ENCODE measurements around the gene MKX. TPM values are rescaled to one million over a fixed set of nuclear protein-coding genes. Genes with fewer than 3 reads are reported as not detected.

Gene MKX
- total RNA-seq, 1 donor from 2014 or later = 5.2 TPM

- peak overlapping the region; percentile 51 to 73 (median 63) for H3K4me3 ChIP-seq (ENCODE audit: low read length in 3 of 3)
- no peak overlapping the region for H3K27ac ChIP-seq (ENCODE audit: low read depth, low read length)
- peaks cover 30 to 46% (median 35%) of the 10 kb centered on the region in 3 donors for H3K4me1 ChIP-seq (ENCODE audit: control insufficient read depth in 3 of 3, insufficient read depth in 3 of 3, low read length in 3 of 3)
- no peaks in the 10 kb centered on the region for H3K9me3 ChIP-seq (ENCODE audit: control insufficient read depth in 3 of 3, low read length in 3 of 3)
- no peaks in the 10 kb centered on the region for H3K36me3 ChIP-seq (ENCODE audit: control insufficient read depth in 3 of 3, insufficient read depth in 3 of 3, low read length in 3 of 3)
- peak overlapping the region in 2 of 3 donors; percentile 47 to 56 for H3K9ac ChIP-seq (ENCODE audit: low read depth in 1 of 3, low read length in 3 of 3)
- H3K27me3 ChIP-seq (ENCODE audit: control insufficient read depth in 3 of 3, insufficient read depth in 3 of 3, low read length in 3 of 3) = peaks cover 61 to 69% (median 69%) of the 10 kb centered on the region in 3 donors
Measured at GRCh38 chr10:27742195-27743011, 3.2 kb downstream of the MKX start.

- H3K4me3 ChIP-seq (ENCODE audit: low read length in 3 of 3) = peak overlapping the region in 2 of 3 donors; percentile 51 to 63
- peaks cover 53 to 60% (median 59%) of the 10 kb centered on the region in 3 donors for H3K27me3 ChIP-seq (ENCODE audit: control insufficient read depth in 3 of 3, insufficient read depth in 3 of 3, low read length in 3 of 3)
- H3K9ac ChIP-seq (ENCODE audit: low read depth in 1 of 3, low read length in 3 of 3) = no peak overlapping the region
- no peaks in the 10 kb centered on the region for H3K9me3 ChIP-seq (ENCODE audit: control insufficient read depth in 3 of 3, low read length in 3 of 3)
- H3K4me1 ChIP-seq (ENCODE audit: control insufficient read depth in 3 of 3, insufficient read depth in 3 of 3, low read length in 3 of 3) = peaks cover 29 to 45% (median 34%) of the 10 kb centered on the region in 3 donors
- H3K27ac ChIP-seq (ENCODE audit: low read depth, low read length) = no peak overlapping the region
- H3K36me3 ChIP-seq (ENCODE audit: control insufficient read depth in 3 of 3, insufficient read depth in 3 of 3, low read length in 3 of 3) = no peaks in the 10 kb centered on the region
Measured at GRCh38 chr10:27741173-27742091, 4.2 kb downstream of the MKX start.

- Histone ChIP-seq H3K4me1 (ENCODE audit: control insufficient read depth in 3 of 3, insufficient read depth in 3 of 3, low read length in 3 of 3) (no peaks in the 10 kb centered on the region), H3K27ac (ENCODE audit: low read depth, low read length) (no peak overlapping the region), H3K4me3 (ENCODE audit: low read length in 3 of 3) (no peak overlapping the region), H3K9me3 (ENCODE audit: control insufficient read depth in 3 of 3, low read length in 3 of 3) (no peaks in the 10 kb centered on the region), H3K36me3 (ENCODE audit: control insufficient read depth in 3 of 3, insufficient read depth in 3 of 3, low read length in 3 of 3) (no peaks in the 10 kb centered on the region), H3K27me3 (ENCODE audit: control insufficient read depth in 3 of 3, insufficient read depth in 3 of 3, low read length in 3 of 3) (peaks cover 7 to 14% (median 11%) of the 10 kb centered on the region in 3 donors), H3K9ac (ENCODE audit: low read depth in 1 of 3, low read length in 3 of 3) (no peak overlapping the region)
Measured at GRCh38 chr10:27736396-27736795, 9.2 kb downstream of the MKX start.

- no peak overlapping the region for H3K4me3 ChIP-seq (ENCODE audit: low read length in 3 of 3)
- H3K27me3 ChIP-seq (ENCODE audit: control insufficient read depth in 3 of 3, insufficient read depth in 3 of 3, low read length in 3 of 3) = no peaks in the 10 kb centered on the region
Measured at GRCh38 chr10:27730041-27730440, 15.6 kb downstream of the MKX start.

GRCh38 chr10:27728338-27728737, 17.3 kb downstream of the MKX start:
- no peaks in the 10 kb centered on the region for H3K27me3 ChIP-seq (ENCODE audit: control insufficient read depth in 3 of 3, insufficient read depth in 3 of 3, low read length in 3 of 3)
- no peaks in the 10 kb centered on the region for H3K9me3 ChIP-seq (ENCODE audit: control insufficient read depth in 3 of 3, low read length in 3 of 3)
- peaks cover 0 to 5% (median 3%) of the 10 kb centered on the region in 3 donors for H3K4me1 ChIP-seq (ENCODE audit: control insufficient read depth in 3 of 3, insufficient read depth in 3 of 3, low read length in 3 of 3)
- no peak overlapping the region for H3K9ac ChIP-seq (ENCODE audit: low read depth in 1 of 3, low read length in 3 of 3)
- no peak overlapping the region for H3K4me3 ChIP-seq (ENCODE audit: low read length in 3 of 3)
- H3K27ac ChIP-seq (ENCODE audit: low read depth, low read length) = no peak overlapping the region
- no peaks in the 10 kb centered on the region for H3K36me3 ChIP-seq (ENCODE audit: control insufficient read depth in 3 of 3, insufficient read depth in 3 of 3, low read length in 3 of 3)

More at GRCh38 chr10:27730041-27730440, 15.6 kb downstream of the MKX start:
- no peak overlapping the region for H3K9ac ChIP-seq (ENCODE audit: low read depth in 1 of 3, low read length in 3 of 3)
- H3K4me1 ChIP-seq (ENCODE audit: control insufficient read depth in 3 of 3, insufficient read depth in 3 of 3, low read length in 3 of 3) = no peaks in the 10 kb centered on the region
- no peaks in the 10 kb centered on the region for H3K9me3 ChIP-seq (ENCODE audit: control insufficient read depth in 3 of 3, low read length in 3 of 3)
- no peaks in the 10 kb centered on the region for H3K36me3 ChIP-seq (ENCODE audit: control insufficient read depth in 3 of 3, insufficient read depth in 3 of 3, low read length in 3 of 3)
- H3K27ac ChIP-seq (ENCODE audit: low read depth, low read length) = no peak overlapping the region

- no peak overlapping the region for H3K4me3 ChIP-seq (ENCODE audit: low read length in 3 of 3)
- no peak overlapping the region for H3K27ac ChIP-seq (ENCODE audit: low read depth, low read length)
- no peaks in the 10 kb centered on the region for H3K36me3 ChIP-seq (ENCODE audit: control insufficient read depth in 3 of 3, insufficient read depth in 3 of 3, low read length in 3 of 3)
- peaks cover 0 to 6% (median 5%) of the 10 kb centered on the region in 3 donors for H3K4me1 ChIP-seq (ENCODE audit: control insufficient read depth in 3 of 3, insufficient read depth in 3 of 3, low read length in 3 of 3)
- no peaks in the 10 kb centered on the region for H3K9me3 ChIP-seq (ENCODE audit: control insufficient read depth in 3 of 3, low read length in 3 of 3)
- no peak overlapping the region for H3K9ac ChIP-seq (ENCODE audit: low read depth in 1 of 3, low read length in 3 of 3)
- no peaks in the 10 kb centered on the region for H3K27me3 ChIP-seq (ENCODE audit: control insufficient read depth in 3 of 3, insufficient read depth in 3 of 3, low read length in 3 of 3)
Measured at GRCh38 chr10:27724287-27724686, 21.3 kb downstream of the MKX start.

- no peaks in the 10 kb centered on the region for H3K27me3 ChIP-seq (ENCODE audit: control insufficient read depth in 3 of 3, insufficient read depth in 3 of 3, low read length in 3 of 3)
- peaks cover 0 to 6% (median 5%) of the 10 kb centered on the region in 3 donors for H3K4me1 ChIP-seq (ENCODE audit: control insufficient read depth in 3 of 3, insufficient read depth in 3 of 3, low read length in 3 of 3)
- H3K4me3 ChIP-seq (ENCODE audit: low read length in 3 of 3) = no peak overlapping the region
- no peaks in the 10 kb centered on the region for H3K9me3 ChIP-seq (ENCODE audit: control insufficient read depth in 3 of 3, low read length in 3 of 3)
- H3K36me3 ChIP-seq (ENCODE audit: control insufficient read depth in 3 of 3, insufficient read depth in 3 of 3, low read length in 3 of 3) = no peaks in the 10 kb centered on the region
- no peak overlapping the region for H3K27ac ChIP-seq (ENCODE audit: low read depth, low read length)
- no peak overlapping the region for H3K9ac ChIP-seq (ENCODE audit: low read depth in 1 of 3, low read length in 3 of 3)
Measured at GRCh38 chr10:27723436-27723835, 22.2 kb downstream of the MKX start.

- H3K36me3 ChIP-seq (ENCODE audit: control insufficient read depth in 3 of 3, insufficient read depth in 3 of 3, low read length in 3 of 3) = no peaks in the 10 kb centered on the region
- no peak overlapping the region for H3K27ac ChIP-seq (ENCODE audit: low read depth, low read length)
- no peaks in the 10 kb centered on the region for H3K9me3 ChIP-seq (ENCODE audit: control insufficient read depth in 3 of 3, low read length in 3 of 3)
- H3K4me1 ChIP-seq (ENCODE audit: control insufficient read depth in 3 of 3, insufficient read depth in 3 of 3, low read length in 3 of 3) = peaks cover 6 to 9% (median 8%) of the 10 kb centered on the region in 3 donors
- no peak overlapping the region for H3K9ac ChIP-seq (ENCODE audit: low read depth in 1 of 3, low read length in 3 of 3)
- H3K4me3 ChIP-seq (ENCODE audit: low read length in 3 of 3) = no peak overlapping the region
- H3K27me3 ChIP-seq (ENCODE audit: control insufficient read depth in 3 of 3, insufficient read depth in 3 of 3, low read length in 3 of 3) = no peaks in the 10 kb centered on the region
Measured at GRCh38 chr10:27720529-27720928, 25.1 kb downstream of the MKX start.

GRCh38 chr10:27719052-27719451, 26.6 kb downstream of the MKX start:
- H3K9me3 ChIP-seq (ENCODE audit: control insufficient read depth in 3 of 3, low read length in 3 of 3) = no peaks in the 10 kb centered on the region
- H3K9ac ChIP-seq (ENCODE audit: low read depth in 1 of 3, low read length in 3 of 3) = no peak overlapping the region
- H3K36me3 ChIP-seq (ENCODE audit: control insufficient read depth in 3 of 3, insufficient read depth in 3 of 3, low read length in 3 of 3) = no peaks in the 10 kb centered on the region
- H3K27me3 ChIP-seq (ENCODE audit: control insufficient read depth in 3 of 3, insufficient read depth in 3 of 3, low read length in 3 of 3) = no peaks in the 10 kb centered on the region
- no peak overlapping the region for H3K27ac ChIP-seq (ENCODE audit: low read depth, low read length)
- peaks cover 16 to 19% (median 17%) of the 10 kb centered on the region in 3 donors for H3K4me1 ChIP-seq (ENCODE audit: control insufficient read depth in 3 of 3, insufficient read depth in 3 of 3, low read length in 3 of 3)
- H3K4me3 ChIP-seq (ENCODE audit: low read length in 3 of 3) = no peak overlapping the region

Measured in skeletal muscle tissue (tissue), 4 donors.